Endothelial cell of umbilical vein (primary cell): ENCODE results near the gene GBF1. TPM values are rescaled to one million over a fixed set of nuclear protein-coding genes. Genes with fewer than 3 reads are reported as not detected.

Experiments used
- BruUV-seq: library from RNA; stranded (reverse); fragments of 400-500 nt; replicated peaks from 2 replicates; lab custom pipeline; 2021; lab: Mats Ljungman, UMichigan
- CTCF ChIA-PET: fragments of 300-600, 350-600 bp; sonication (Branson Sonifier 250); formaldehyde crosslinking; loops from one replicate; lab custom pipeline; 2021; ENCODE audit warnings: antibody characterized with exemption, inconsistent platforms; lab: Charles Lee
- POLR2A ChIA-PET: fragments of 300-600, 350-600 bp; sonication (Branson Sonifier 250); formaldehyde crosslinking; loops from one replicate; lab custom pipeline; 2021; ENCODE audit warnings: antibody characterized with exemption, inconsistent platforms; lab: Charles Lee
- DNase-seq: peaks from one replicate; pipeline ENCODE4 v3.0.0-alpha.2; 2011; ENCODE audit warnings: low read depth, low spot score
- FAIRE-seq: peaks from 2 replicates; lab custom pipeline; 2011; peaks lifted over from hg19 to GRCh38; lab: Jason Lieb, UNC
- H2AFZ ChIP-seq: 2 replicates; pipeline ENCODE4 v1.6.0; 2012; ENCODE audit warnings: low read depth, low read length, control low read depth, inconsistent platforms
- H3K27ac ChIP-seq: 2 replicates; pipeline ENCODE4 v1.5.1; 2011; ENCODE audit warnings: low read depth, mild to moderate bottlenecking, control low read depth, low read length, moderate library complexity; ENCODE audit not compliant: insufficient read depth
- H3K27me3 ChIP-seq, 2 experiments: 2 replicates each; pipeline versions ENCODE4 v1.6.0 to v1.6.1; 2011; ENCODE audit warnings: low read length in 2 of 2, mixed read lengths in 1 of 2; ENCODE audit not compliant: control insufficient read depth in 2 of 2, insufficient read depth in 2 of 2
- H3K36me3 ChIP-seq, 2 experiments: 2 replicates in 1 of 2; 3 replicates in 1 of 2; pipeline ENCODE4 v1.5.1; 2011; ENCODE audit warnings: low read length in 2 of 2, mild to moderate bottlenecking in 1 of 2, moderate library complexity in 1 of 2; ENCODE audit not compliant: control insufficient read depth in 2 of 2, insufficient read depth in 2 of 2; ENCODE audit errors: extremely low read depth in 1 of 2
- H3K4me1 ChIP-seq: 3 replicates; pipeline ENCODE4 v1.5.1; 2011; ENCODE audit warnings: mild to moderate bottlenecking, low read length; ENCODE audit not compliant: control insufficient read depth, insufficient read depth; ENCODE audit errors: extremely low read depth
- H3K4me2 ChIP-seq: 2 replicates; pipeline ENCODE4 v1.6.1; 2011; ENCODE audit warnings: low read length, control low read depth, mixed read lengths; ENCODE audit not compliant: insufficient read depth
- H3K4me3 ChIP-seq, 3 experiments: fragments of 200-600 bp in 1 of 3; sonication (generic), shearing (Covaris generic) in 1 of 3; replicated peaks in 1 of 3; 2 replicates each; pipeline ENCODE4 v1.5.1; 2011 to 2016; ENCODE audit warnings: control low read depth in 3 of 3, low read length in 3 of 3, mild to moderate bottlenecking in 2 of 3, inconsistent platforms in 1 of 3, low read depth in 1 of 3, moderate library complexity in 1 of 3; ENCODE audit not compliant: insufficient read depth in 1 of 3
- H3K79me2 ChIP-seq: 2 replicates; pipeline ENCODE4 v1.6.0; 2012; ENCODE audit warnings: low read length, inconsistent platforms; ENCODE audit not compliant: control insufficient read depth, insufficient read depth
- H3K9ac ChIP-seq: replicated peaks from 2 replicates; pipeline ENCODE3; 2011; ENCODE audit warnings: low read length, control low read depth; ENCODE audit not compliant: insufficient read depth; ENCODE audit errors: extremely low read depth
- H3K9me1 ChIP-seq: replicated peaks from 3 replicates; pipeline ENCODE4 v1.6.0; 2011; ENCODE audit warnings: mild to moderate bottlenecking, low read length; ENCODE audit not compliant: control insufficient read depth, insufficient read depth; ENCODE audit errors: extremely low read depth
- H3K9me3 ChIP-seq: replicated peaks from 2 replicates; pipeline ENCODE4 v1.5.1; 2012; ENCODE audit warnings: low read length, inconsistent platforms; ENCODE audit not compliant: control insufficient read depth, insufficient read depth
- H4K20me1 ChIP-seq: replicated peaks from 2 replicates; pipeline ENCODE3; 2011; ENCODE audit warnings: mild to moderate bottlenecking, low read length; ENCODE audit not compliant: control insufficient read depth, insufficient read depth; ENCODE audit errors: extremely low read depth
- CTCF ChIP-seq, 2 donors: IDR thresholded peaks; 1 replicate in 1 of 2; 2 replicates in 1 of 2; pipeline ENCODE4 v1.5.1; 2011; ENCODE audit warnings: low read length in 2 of 2, mild to moderate bottlenecking in 2 of 2, moderate library complexity in 2 of 2, control low read depth in 1 of 2, inconsistent platforms in 1 of 2, low read depth in 1 of 2; ENCODE audit not compliant: insufficient read depth in 1 of 2; ENCODE audit errors: extremely low read depth in 1 of 2
- EZH2 ChIP-seq: IDR thresholded peaks from 2 replicates; pipeline ENCODE4 v1.6.1; 2012; ENCODE audit warnings: borderline replicate concordance, low read depth, mild to moderate bottlenecking, moderate library complexity, low read length, inconsistent platforms; ENCODE audit not compliant: severe bottlenecking
- FOS ChIP-seq: IDR thresholded peaks from 2 replicates; pipeline ENCODE4 v1.6.1; 2011; ENCODE audit warnings: mild to moderate bottlenecking, low read length, moderate library complexity, borderline replicate concordance; ENCODE audit not compliant: insufficient read depth
- GATA2 ChIP-seq: IDR thresholded peaks from 2 replicates; pipeline ENCODE4 v1.7.0; 2011; ENCODE audit warnings: low read depth, mild to moderate bottlenecking, moderate library complexity, mixed read lengths, low read length; ENCODE audit not compliant: insufficient read length, insufficient read depth
- JUN ChIP-seq: IDR thresholded peaks from 2 replicates; pipeline ENCODE4 v1.6.1; 2011; ENCODE audit warnings: borderline replicate concordance, low read depth; ENCODE audit not compliant: insufficient read length, insufficient read depth
- MAX ChIP-seq: IDR thresholded peaks from 2 replicates; pipeline ENCODE4 v1.6.1; 2011; ENCODE audit not compliant: insufficient read depth, insufficient read length
- MYC ChIP-seq: IDR thresholded peaks from one replicate; pipeline ENCODE4 v1.6.1; 2011; ENCODE audit warnings: mild to moderate bottlenecking, low read depth, low read length
- POLR2A ChIP-seq: IDR thresholded peaks from 2 replicates; pipeline ENCODE4 v1.6.1; 2012; ENCODE audit warnings: low read depth, mild to moderate bottlenecking, control low read depth, low read length
- POLR2AphosphoS5 ChIP-seq: IDR thresholded peaks from 2 replicates; pipeline ENCODE4 v1.6.1; 2012; ENCODE audit warnings: low read depth, mild to moderate bottlenecking, control low read depth, low read length, moderate library complexity; ENCODE audit not compliant: insufficient read depth
- dilution Hi-C: fragments of 300-500 bp; cut with MboI; formaldehyde crosslinking; loops from one replicate; pipeline ENCODE4 v1.15.0; 2019; ENCODE audit warnings: low sequenced_read_pairs; ENCODE audit not compliant: extremely low pct_ligation_motif_present
- intact Hi-C: fragments of 100-400 bp; cut with micrococcal nuclease; formaldehyde crosslinking; loops from one replicate; pipeline ENCODE4 v1.10.0; 2022
- polyA plus RNA-seq, 4 experiments: library from polyadenylated mRNA; depleted of rRNA in 3 of 4; stranded (reverse) in 3 of 4; unstranded in 1 of 4; fragments of >200 nt; gene quantifications; 2 replicates each; pipeline versions ENCODE4 v1.2.1 to v1.2.3, GENCODE V29; 2011 to 2012; ENCODE audit warnings: missing spikeins in 1 of 4
- total RNA-seq: library from RNA; stranded (reverse); gene quantifications from 2 replicates; pipeline ENCODE4 v1.2.3, GENCODE V29; 2021

The GBF1 gene
- total and polyA plus RNA-seq, 2 donors (not counting 3 experiments of a cell fraction or from before 2014, with no cell fraction given): 26.0 to 49.7 TPM

- H3K4me3 ChIP-seq: peak overlapping the region in 2 of 3 experiments; percentile 15 to 48
- peaks cover 0 to 32% of the 10 kb centered on the region in 2 experiments for H3K36me3 ChIP-seq
- H4K20me1 ChIP-seq: no peaks in the 10 kb centered on the region
- FAIRE-seq (peak; percentile 92), DNase-seq (peak; percentile 82)
- no peaks in the 10 kb centered on the region for H3K27me3 ChIP-seq
- dilution Hi-C loops (no loop called here), intact Hi-C loops (loop anchor here (1.0 kb wide), 3 partner anchors 23 to 230 kb away; no protein-coding TSS in a partner anchor)
- peak overlapping the region; percentile 37 for H3K9ac ChIP-seq
- POLR2A ChIA-PET: interaction anchor here (1.0 kb wide), 1 partner anchor 13 kb away, joined by 3 read pairs; no protein-coding TSS in a partner anchor
- peak overlapping the region; percentile 52 for H2AFZ ChIP-seq
- no peak overlapping the region for H3K27ac ChIP-seq
- no peaks in the 10 kb centered on the region for H3K9me3 ChIP-seq
- peak overlapping the region; percentile 46 for H3K4me2 ChIP-seq
- CTCF ChIA-PET: interaction anchor here (0.5 to 9.2 kb wide), 32 partner anchors 9 to 247 kb away, joined by 3 to 168 read pairs (median 4); partner anchors contain the start of genes CUEDC2, ELOVL3, FBXL15 and NOLC1
- H3K9me1 ChIP-seq: no peaks in the 10 kb centered on the region
- no TSS peak for BruUV-seq
- H3K79me2 ChIP-seq: no peaks in the 10 kb centered on the region
- peaks cover 13% of the 10 kb centered on the region for H3K4me1 ChIP-seq
- no peak for TF ChIP-seq JUN
- no peak for TF ChIP-seq FOS
- no peak for TF ChIP-seq EZH2
- peak; percentile 80 for TF ChIP-seq POLR2AphosphoS5
- no peak for TF ChIP-seq MYC
- no peak for TF ChIP-seq POLR2A
- no peak for TF ChIP-seq GATA2
- TF ChIP-seq MAX: peak; percentile 37
- peak; percentile 93 to 96 for TF ChIP-seq CTCF (IDR thresholded peaks at IDR 0.05; ENCODE audit: extremely low read depth in 1 of 2, insufficient read depth in 1 of 2, low read depth in 1 of 2, low read length in 2 of 2)
Measured at GRCh38 chr10:102399217-102400021, 154.1 kb downstream of the GBF1 start.
